Measurements from ENCODE around the gene FAM131B.

DNA sequence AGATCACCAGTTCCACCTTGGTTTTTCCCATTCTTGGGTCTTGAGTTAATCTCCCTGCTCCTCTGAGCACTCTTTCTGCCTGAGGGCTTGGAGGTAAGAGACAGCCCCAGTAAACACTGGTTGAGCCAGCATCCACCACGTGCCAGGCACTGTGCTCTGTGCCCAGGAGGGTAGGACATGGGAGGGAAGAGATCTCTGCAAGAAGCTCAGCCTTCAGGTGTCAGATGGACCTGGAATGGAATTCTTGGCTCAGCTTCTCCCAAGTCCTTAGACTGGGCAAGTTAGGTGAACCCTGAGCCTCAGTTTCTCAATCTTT lies 21.1 kb upstream of the FAM131B start:
- TF ChIP-seq SUZ12 (IDR thresholded peaks at IDR 0.05; ENCODE audit: extremely low read depth, insufficient read depth, insufficient read length) (no peak), YY1 (IDR thresholded peaks at IDR 0.05; ENCODE audit: insufficient read depth, insufficient read length) (no peak)
